OCI-LY1 (cell line): ENCODE results near the gene TRAPPC1.

Experiments
- CTCF ChIP-seq: fragments of 200-600 bp; sonication (generic), shearing (Covaris generic); IDR thresholded peaks from 2 replicates; pipeline ENCODE4 v1.5.1; 2017; ENCODE audit warnings: mild to moderate bottlenecking, antibody characterized with exemption, low read length, moderate library complexity, mixed read lengths
- EZH2 ChIP-seq: fragments of 200-600 bp; sonication (generic), shearing (Covaris generic); IDR thresholded peaks from 2 replicates; pipeline ENCODE4 v1.8.0; 2017; ENCODE audit warnings: borderline replicate concordance, mixed run types, mild to moderate bottlenecking, antibody characterized with exemption, low read length, moderate library complexity, mixed read lengths

- no peak for TF ChIP-seq CTCF
- no peak for TF ChIP-seq EZH2
Measured at GRCh38 chr17:7932483-7932891, 741 bp upstream of the TRAPPC1 start.
